T-cell (primary cell): ENCODE measurements around the gene BCL2. TPM values are rescaled to one million over a fixed set of nuclear protein-coding genes. Genes with fewer than 3 reads are reported as not detected.

ENCODE experiments used
- ATAC-seq, 4 experiments: fragments of 200-7000 bp in 3 of 4; fragments of 150-1000 bp in 1 of 4; cut with Tn5 transposase; replicated peaks in 1 of 4; 1 replicate in 3 of 4; 2 replicates in 1 of 4; pipeline ENCODE4 v1.10.0; 2021; ENCODE audit warnings: moderate library complexity in 3 of 4, mild to moderate bottlenecking in 2 of 4, moderate number of reproducible peaks in 1 of 4
- CTCF ChIA-PET, 2 donors: fragments of 300-600 bp; sonication (Branson Sonifier 250); formaldehyde crosslinking; loops; one replicate each; lab custom pipeline; 2022; ENCODE audit warnings: antibody characterized with exemption in 2 of 2; lab: Charles Lee
- POLR2A ChIA-PET, 2 donors: fragments of 300-600 bp; sonication (Branson Sonifier 250); formaldehyde crosslinking; loops; one replicate each; lab custom pipeline; 2022; ENCODE audit warnings: antibody characterized with exemption in 2 of 2; lab: Charles Lee
- DNase-seq, 35 experiments: peaks; one replicate each; pipeline versions ENCODE4 v3.0.0 to v3.0.0-alpha.2; 2013 to 2023
- H3K27ac ChIP-seq: one replicate; pipeline ENCODE4 v1.5.1; 2013; ENCODE audit warnings: low read length
- H3K27me3 ChIP-seq, 2 experiments: replicated peaks in 1 of 2; 1 replicate in 1 of 2; 2 replicates in 1 of 2; pipeline versions ENCODE4 v1.6.1 to v1.7.0; 2013; ENCODE audit warnings: low read length in 1 of 2, mixed read lengths in 1 of 2; ENCODE audit not compliant: control insufficient read depth in 2 of 2, insufficient read depth in 2 of 2; ENCODE audit errors: extremely low read depth in 1 of 2
- H3K36me3 ChIP-seq, 2 donors: 1 replicate in 1 of 2; 2 replicates in 1 of 2; pipeline versions ENCODE4 v1.6.1 to v1.7.0; 2013; ENCODE audit warnings: low read length in 1 of 2; ENCODE audit not compliant: control insufficient read depth in 2 of 2, insufficient read depth in 1 of 2; ENCODE audit errors: extremely low read depth in 1 of 2
- H3K4me1 ChIP-seq, 2 experiments: 1 replicate in 1 of 2; 2 replicates in 1 of 2; pipeline versions ENCODE4 v1.6.1 to v1.7.0; 2013; ENCODE audit warnings: low read length in 2 of 2, mixed read lengths in 1 of 2; ENCODE audit not compliant: insufficient read depth in 2 of 2, control insufficient read depth in 1 of 2; ENCODE audit errors: extremely low read depth in 1 of 2
- H3K4me3 ChIP-seq, 2 donors: 1 replicate in 1 of 2; 2 replicates in 1 of 2; pipeline versions ENCODE4 v1.5.1 to v1.7.0; 2013; ENCODE audit warnings: mild to moderate bottlenecking in 2 of 2, low read length in 1 of 2, moderate library complexity in 1 of 2; ENCODE audit not compliant: control insufficient read depth in 1 of 2; ENCODE audit errors: extremely low read depth in 1 of 2
- H3K9me3 ChIP-seq: 2 replicates; pipeline ENCODE4 v1.7.0; 2013
- H3K27ac Mint-ChIP-seq, 2 donors: one replicate each; pipeline ENCODE4 v1.8.0; 2020 to 2021; ENCODE audit warnings: mild to moderate bottlenecking in 2 of 2, mixed read lengths in 2 of 2
- H3K27me3 Mint-ChIP-seq, 2 donors: one replicate each; pipeline ENCODE4 v1.8.0; 2021 to 2022; ENCODE audit warnings: mixed read lengths in 2 of 2
- H3K36me3 Mint-ChIP-seq: one replicate; pipeline ENCODE4 v1.8.0; 2021; ENCODE audit warnings: mixed read lengths
- H3K4me1 Mint-ChIP-seq, 3 donors: one replicate each; pipeline ENCODE4 v1.8.0; 2020 to 2022; ENCODE audit warnings: mixed read lengths in 3 of 3, mild to moderate bottlenecking in 1 of 3
- H3K4me3 Mint-ChIP-seq, 3 donors: one replicate each; pipeline ENCODE4 v1.8.0; 2020 to 2022; ENCODE audit warnings: mild to moderate bottlenecking in 3 of 3, mixed read lengths in 3 of 3, moderate library complexity in 3 of 3
- H3K9me3 Mint-ChIP-seq, 3 donors: one replicate each; pipeline ENCODE4 v1.8.0; 2020 to 2022; ENCODE audit warnings: mixed read lengths in 3 of 3
- WGBS: methylation state at CpG from one replicate; pipeline ENCODE4 v1.1.5; 2013; ENCODE audit warnings: missing lambda C conversion rate; ENCODE audit not compliant: insufficient coverage; 5-methylcytosine and 5-hydroxymethylcytosine counted together
- total RNA-seq, 35 experiments: library from RNA in 6 of 35; stranded (reverse) in 6 of 35; fragments of 120-200 nt in 1 of 35; gene quantifications; one replicate each; pipeline versions ENCODE4 v1.2.1 to v1.2.4 and lab custom pipeline; 2013 to 2026

BCL2 gene
- total RNA-seq, 5 donors from 2014 or later (not counting 1 experiment from before 2014, with no cell fraction given) = 113 to 201 (median 123) TPM

- peaks cover 52 to 73% (median 71%) of the 10 kb centered on the region in 3 donors for H3K4me1 Mint-ChIP-seq
- ATAC-seq (no peak), DNase-seq (no peak)
- ChIA-PET POLR2A (no interaction called here), CTCF (no interaction called here)
- H3K36me3 ChIP-seq = peaks cover 0 to 16% of the 10 kb centered on the region in 2 donors
- H3K4me3 ChIP-seq = no peak overlapping the region
- H3K36me3 Mint-ChIP-seq = peaks cover 66% of the 10 kb centered on the region
- H3K27ac ChIP-seq = no peak overlapping the region
- no peak overlapping the region for H3K4me3 Mint-ChIP-seq
- no peaks in the 10 kb centered on the region for H3K9me3 ChIP-seq
- WGBS = 100% methylated on average over 1 of the region's 7 CpGs
- H3K27me3 Mint-ChIP-seq = no peaks in the 10 kb centered on the region
- H3K4me1 ChIP-seq = peaks cover 4% of the 10 kb centered on the region in 2 experiments
- peak overlapping the region; percentile 53 to 60 for H3K27ac Mint-ChIP-seq
- H3K9me3 Mint-ChIP-seq = no peaks in the 10 kb centered on the region
- H3K27me3 ChIP-seq = no peaks in the 10 kb centered on the region
Measured at GRCh38 chr18:63241760-63242159, 77.8 kb downstream of the BCL2 start.

- H3K27ac Mint-ChIP-seq = peak overlapping the region; percentile 1 to 60
- Histone ChIP-seq H3K4me3 (no peak overlapping the region), H3K4me1 (peaks cover 2 to 4% of the 10 kb centered on the region in 2 experiments), H3K36me3 (peaks cover 0 to 16% of the 10 kb centered on the region in 2 donors), H3K27me3 (no peaks in the 10 kb centered on the region), H3K9me3 (no peaks in the 10 kb centered on the region), H3K27ac (no peak overlapping the region)
- POLR2A ChIA-PET = no interaction called here
- H3K9me3 Mint-ChIP-seq = no peaks in the 10 kb centered on the region
- no peak for DNase-seq
- WGBS = 92% methylated on average over 2 of the region's 3 CpGs
- no peak for ATAC-seq
- no peaks in the 10 kb centered on the region for H3K27me3 Mint-ChIP-seq
- no peak overlapping the region for H3K4me3 Mint-ChIP-seq
- H3K4me1 Mint-ChIP-seq = peaks cover 53 to 73% (median 71%) of the 10 kb centered on the region in 3 donors
- H3K36me3 Mint-ChIP-seq = peaks cover 67% of the 10 kb centered on the region
- CTCF ChIA-PET = no interaction called here
Measured at GRCh38 chr18:63241317-63241712, 78.3 kb downstream of the BCL2 start.

GRCh38 chr18:63240531-63241316 lies 78.8 kb downstream of the BCL2 start:
- Mint-ChIP-seq H3K4me1 (peaks cover 54 to 73% (median 72%) of the 10 kb centered on the region in 3 donors), H3K4me3 (no peak overlapping the region), H3K27me3 (no peaks in the 10 kb centered on the region), H3K36me3 (peaks cover 67% of the 10 kb centered on the region), H3K27ac (peak overlapping the region; percentile 42 to 60), H3K9me3 (no peaks in the 10 kb centered on the region)
- no peaks in the 10 kb centered on the region for H3K9me3 ChIP-seq
- ChIA-PET POLR2A (no interaction called here), CTCF (no interaction called here)
- H3K4me3 ChIP-seq = no peak overlapping the region
- H3K27me3 ChIP-seq = no peaks in the 10 kb centered on the region
- H3K36me3 ChIP-seq = peaks cover 0 to 16% of the 10 kb centered on the region in 2 donors
- ATAC-seq (no peak), DNase-seq (no peak)
- no peak overlapping the region for H3K27ac ChIP-seq
- WGBS = 100% methylated on average over 1 of the region's 8 CpGs
- H3K4me1 ChIP-seq = peaks cover 0 to 4% of the 10 kb centered on the region in 2 experiments

- peaks cover 60 to 74% (median 71%) of the 10 kb centered on the region in 3 donors for H3K4me1 Mint-ChIP-seq
- no peaks in the 10 kb centered on the region for H3K27me3 Mint-ChIP-seq
- DNase-seq (no peak), ATAC-seq (no peak)
- CTCF ChIA-PET = no interaction called here
- H3K9me3 ChIP-seq = no peaks in the 10 kb centered on the region
- H3K27me3 ChIP-seq = no peaks in the 10 kb centered on the region
- H3K4me3 Mint-ChIP-seq = no peak overlapping the region
- no peak overlapping the region for H3K27ac ChIP-seq
- 91% methylated on average over 4 of the region's 9 CpGs for WGBS
- H3K4me3 ChIP-seq = no peak overlapping the region
- peaks cover 5 to 6% of the 10 kb centered on the region in 2 experiments for H3K4me1 ChIP-seq
- no peaks in the 10 kb centered on the region for H3K9me3 Mint-ChIP-seq
- H3K36me3 Mint-ChIP-seq = peaks cover 73% of the 10 kb centered on the region
- POLR2A ChIA-PET = no interaction called here
- peaks cover 0 to 16% of the 10 kb centered on the region in 2 donors for H3K36me3 ChIP-seq
- peak overlapping the region; percentile 60 to 61 for H3K27ac Mint-ChIP-seq
Measured at GRCh38 chr18:63238693-63239075, 80.9 kb downstream of the BCL2 start.

- DNase-seq (no peak), ATAC-seq (no peak)
- ChIA-PET CTCF (interaction anchor here in 1 of 2 donors (1.0 kb wide), 1 partner anchor 79 kb away, joined by 3 read pairs; no protein-coding TSS in a partner anchor), POLR2A (no interaction called here)
- Mint-ChIP-seq H3K27ac (peak overlapping the region; percentile 61 to 70), H3K9me3 (no peaks in the 10 kb centered on the region), H3K36me3 (peaks cover 70% of the 10 kb centered on the region), H3K4me1 (peaks cover 63 to 75% (median 73%) of the 10 kb centered on the region in 3 donors), H3K4me3 (no peak overlapping the region), H3K27me3 (no peaks in the 10 kb centered on the region)
- 100% methylated on average over 3 of the region's 14 CpGs for WGBS
- peaks cover 5 to 10% of the 10 kb centered on the region in 2 experiments for H3K4me1 ChIP-seq
- no peaks in the 10 kb centered on the region for H3K9me3 ChIP-seq
- no peak overlapping the region for H3K4me3 ChIP-seq
- H3K27ac ChIP-seq = no peak overlapping the region
- peaks cover 0 to 16% of the 10 kb centered on the region in 2 donors for H3K36me3 ChIP-seq
- H3K27me3 ChIP-seq = no peaks in the 10 kb centered on the region
Measured at GRCh38 chr18:63237881-63238692, 81.5 kb downstream of the BCL2 start.
